MCF 10A (cell line): ENCODE data around the gene SPRING1. TPM values are rescaled to one million over a fixed set of nuclear protein-coding genes. Genes with fewer than 3 reads are reported as not detected.

ENCODE experiments used
- BruUV-seq: library from RNA; stranded (reverse); fragments of 400-500 nt; replicated peaks from 2 replicates; lab custom pipeline; 2021; lab: Mats Ljungman, UMichigan
- CTCF ChIA-PET: fragments of 300-600 bp; sonication (Branson Sonifier 250); formaldehyde crosslinking; extraction: SDS; loops from one replicate; lab custom pipeline; 2021; ENCODE audit warnings: antibody characterized with exemption, inconsistent platforms; lab: Yijun Ruan, JAX
- POLR2A ChIA-PET: fragments of 300-600, 350-650 bp; sonication (Branson Sonifier 250); formaldehyde crosslinking; extraction: SDS; loops from one replicate; lab custom pipeline; 2020; ENCODE audit warnings: antibody characterized with exemption, inconsistent platforms; lab: Yijun Ruan, JAX
- DNase-seq: peaks from one replicate; pipeline ENCODE4 v3.0.0-alpha.2; 2018; ENCODE audit not compliant: unreplicated experiment
- H3K27ac Mint-ChIP-seq: one replicate; pipeline ENCODE4 v1.8.0; 2022; ENCODE audit warnings: mild to moderate bottlenecking, low read depth, mixed read lengths; ENCODE audit not compliant: unreplicated experiment
- H3K27me3 Mint-ChIP-seq: one replicate; pipeline ENCODE4 v1.8.0; 2022; ENCODE audit warnings: mixed read lengths; ENCODE audit not compliant: insufficient read depth, unreplicated experiment
- H3K36me3 Mint-ChIP-seq: one replicate; pipeline ENCODE4 v1.8.0; 2022; ENCODE audit warnings: mild to moderate bottlenecking, moderate library complexity, mixed read lengths; ENCODE audit not compliant: insufficient read depth, unreplicated experiment
- H3K4me1 Mint-ChIP-seq: one replicate; pipeline ENCODE4 v1.8.0; 2022; ENCODE audit warnings: mixed read lengths; ENCODE audit not compliant: insufficient read depth, unreplicated experiment
- H3K4me3 Mint-ChIP-seq: one replicate; pipeline ENCODE4 v1.8.0; 2022; ENCODE audit warnings: mild to moderate bottlenecking, moderate library complexity, mixed read lengths; ENCODE audit not compliant: unreplicated experiment
- H3K9me3 Mint-ChIP-seq: one replicate; pipeline ENCODE4 v1.8.0; 2022; ENCODE audit warnings: mixed read lengths; ENCODE audit not compliant: unreplicated experiment
- CTCF ChIP-seq: fragments of 200-600 bp; IDR thresholded peaks from one replicate; pipeline ENCODE4 v1.8.0; 2022; ENCODE audit warnings: antibody characterized with exemption, mild to moderate bottlenecking; ENCODE audit not compliant: unreplicated experiment
- intact Hi-C: fragments of 100-400 bp; cut with micrococcal nuclease; formaldehyde crosslinking; loops from 2 replicates; pipeline ENCODE4 v1.14.1; 2022
- total RNA-seq: library from RNA; stranded (reverse); gene quantifications from 2 replicates; pipeline ENCODE4 v1.2.3, GENCODE V29; 2022

SPRING1 gene
- total RNA-seq, 1 experiment from 2014 or later, result 26.2 TPM

GRCh38 chr12:116691636-116692035 lies 46.2 kb downstream of the SPRING1 start:
- H3K27me3 Mint-ChIP-seq, result peaks cover 54% of the 10 kb centered on the region

GRCh38 chr12:116691205-116691604 lies 46.7 kb downstream of the SPRING1 start:
- no peak for TF ChIP-seq CTCF
- Mint-ChIP-seq H3K4me1 (peaks cover 11% of the 10 kb centered on the region), H3K27ac (no peak overlapping the region), H3K27me3 (peaks cover 50% of the 10 kb centered on the region), H3K36me3 (no peaks in the 10 kb centered on the region), H3K9me3 (no peaks in the 10 kb centered on the region), H3K4me3 (no peak overlapping the region)
- ChIA-PET POLR2A (no interaction called here), CTCF (interaction anchor here (0.6 to 2.2 kb wide), 6 partner anchors 12 to 137 kb away, joined by 3 to 14 read pairs (median 3); no protein-coding TSS in a partner anchor)
- intact Hi-C loops, result no loop called here
- BruUV-seq, result no TSS peak
- no peak for DNase-seq

More at GRCh38 chr12:116691636-116692035, 46.2 kb downstream of the SPRING1 start:
- Mint-ChIP-seq H3K4me1 (peaks cover 11% of the 10 kb centered on the region), H3K27ac (no peak overlapping the region), H3K4me3 (no peak overlapping the region), H3K36me3 (no peaks in the 10 kb centered on the region), H3K9me3 (no peaks in the 10 kb centered on the region)
- intact Hi-C loops, result no loop called here
- POLR2A ChIA-PET, result interaction anchor here (0.7 kb wide), 1 partner anchor 34 kb away, joined by 3 read pairs; no protein-coding TSS in a partner anchor
- TF ChIP-seq CTCF, result no peak
- CTCF ChIA-PET, result interaction anchor here (0.6 to 2.2 kb wide), 9 partner anchors 12 to 702 kb away, joined by 3 to 14 read pairs (median 3); no protein-coding TSS in a partner anchor
- no peak for DNase-seq
- no TSS peak for BruUV-seq

- POLR2A ChIA-PET, result interaction anchor here (0.7 kb wide), 2 partner anchors 601 to 937 kb away, joined by 3 to 5 read pairs; no protein-coding TSS in a partner anchor
- no peak overlapping the region for H3K4me3 Mint-ChIP-seq
- no peak for TF ChIP-seq CTCF
- no peak for DNase-seq
- CTCF ChIA-PET, result interaction anchor here (0.6 to 2.2 kb wide), 5 partner anchors 13 to 414 kb away, joined by 3 to 14 read pairs (median 4); no protein-coding TSS in a partner anchor
- intact Hi-C loops, result no loop called here
- no peaks in the 10 kb centered on the region for H3K36me3 Mint-ChIP-seq
- H3K27me3 Mint-ChIP-seq, result peaks cover 40% of the 10 kb centered on the region
- no TSS peak for BruUV-seq
- H3K9me3 Mint-ChIP-seq, result no peaks in the 10 kb centered on the region
- H3K27ac Mint-ChIP-seq, result no peak overlapping the region
- H3K4me1 Mint-ChIP-seq, result peaks cover 11% of the 10 kb centered on the region
These were observed 47.7 kb downstream of the SPRING1 start for GRCh38 chr12:116689979-116690744.

GRCh38 chr12:116689521-116689920 lies 48.3 kb downstream of the SPRING1 start:
- ChIA-PET POLR2A (no interaction called here), CTCF (interaction anchor here (0.7 to 2.2 kb wide), 2 partner anchors 14 to 24 kb away, joined by 4 to 14 read pairs; no protein-coding TSS in a partner anchor)
- intact Hi-C loops, result no loop called here
- no peak for DNase-seq
- TF ChIP-seq CTCF, result no peak
- H3K9me3 Mint-ChIP-seq, result no peaks in the 10 kb centered on the region
- no peak overlapping the region for H3K27ac Mint-ChIP-seq
- H3K4me3 Mint-ChIP-seq, result no peak overlapping the region
- peaks cover 33% of the 10 kb centered on the region for H3K27me3 Mint-ChIP-seq
- no TSS peak for BruUV-seq
- H3K36me3 Mint-ChIP-seq, result no peaks in the 10 kb centered on the region
- peaks cover 11% of the 10 kb centered on the region for H3K4me1 Mint-ChIP-seq
